ENCODE measurements around the gene ZFY.

GRCh38 chrY:2949590-2950252 is 14.5 kb downstream of the ZFY start:
- TF ChIP-seq POLR2AphosphoS5 (IDR thresholded peaks at IDR 0.05; ENCODE audit: low read depth, low read length), result no peak
- no peak for TF ChIP-seq TAF1 (IDR thresholded peaks at IDR 0.05; ENCODE audit: borderline replicate concordance, low read depth, low read length)
